ENCODE measurements around the gene CKS1B. TPM values are rescaled to one million over a fixed set of nuclear protein-coding genes. Genes with fewer than 3 reads are reported as not detected.

The CKS1B gene
- total RNA-seq, 1 experiment from 2014 or later, result 258 TPM

GRCh38 chr1:154951901-154952657 lies 22.4 kb upstream of the CKS1B start:
- DNase-seq (ENCODE audit: low spot score) (no peak), ATAC-seq (no peak)
- Mint-ChIP-seq H3K9me3 (no peaks in the 10 kb centered on the region), H3K4me3 (no peak overlapping the region), H3K4me1 (peaks cover 41% of the 10 kb centered on the region), H3K27me3 (ENCODE audit: low read depth) (no peaks in the 10 kb centered on the region), H3K27ac (no peak overlapping the region), H3K36me3 (no peaks in the 10 kb centered on the region)
- CTCF ChIA-PET, result interaction anchor here (0.7 to 2.3 kb wide), 3 partner anchors 41 to 93 kb away, joined by 3 to 7 read pairs (median 4); partner anchors contain the start of gene LENEP
- no peak for TF ChIP-seq ZNF396 (CRISPR knock-in tag; IDR thresholded peaks at IDR 0.05; ENCODE audit: borderline replicate concordance)
- no peak for TF ChIP-seq RELA (CRISPR knock-in tag; IDR thresholded peaks at IDR 0.05; ENCODE audit: borderline replicate concordance)
- no peak for TF ChIP-seq ZNF232 (CRISPR knock-in tag; IDR thresholded peaks at IDR 0.05)
- TF ChIP-seq NR3C1 (CRISPR knock-in tag; conservative IDR thresholded peaks at IDR 0.05; ENCODE audit: low read depth), result no peak
- no peak for TF ChIP-seq NFE2L1 (CRISPR knock-in tag; IDR thresholded peaks at IDR 0.05)
- TF ChIP-seq ZBTB21 (CRISPR knock-in tag; IDR thresholded peaks at IDR 0.05; ENCODE audit: borderline replicate concordance), result no peak
- no peak for TF ChIP-seq TP53 (CRISPR knock-in tag; IDR thresholded peaks at IDR 0.05)
- TF ChIP-seq, protein P1, sequence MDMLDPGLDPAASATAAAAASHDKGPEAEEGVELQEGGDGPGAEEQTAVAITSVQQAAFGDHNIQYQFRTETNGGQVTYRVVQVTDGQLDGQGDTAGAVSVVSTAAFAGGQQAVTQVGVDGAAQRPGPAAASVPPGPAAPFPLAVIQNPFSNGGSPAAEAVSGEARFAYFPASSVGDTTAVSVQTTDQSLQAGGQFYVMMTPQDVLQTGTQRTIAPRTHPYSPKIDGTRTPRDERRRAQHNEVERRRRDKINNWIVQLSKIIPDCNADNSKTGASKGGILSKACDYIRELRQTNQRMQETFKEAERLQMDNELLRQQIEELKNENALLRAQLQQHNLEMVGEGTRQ (CRISPR knock-in tag; IDR thresholded peaks at IDR 0.05), result no peak
- TF ChIP-seq EMX1 (CRISPR knock-in tag; IDR thresholded peaks at IDR 0.05), result no peak
- TF ChIP-seq SP1 (CRISPR knock-in tag; conservative IDR thresholded peaks at IDR 0.05), result no peak
- no peak for TF ChIP-seq PRRX2 (CRISPR knock-in tag; IDR thresholded peaks at IDR 0.05)
- TF ChIP-seq ZNF671 (CRISPR knock-in tag; IDR thresholded peaks at IDR 0.05), result no peak
- no peak for TF ChIP-seq NFATC4 (CRISPR knock-in tag; IDR thresholded peaks at IDR 0.05)
- TF ChIP-seq ZNF532 (CRISPR knock-in tag; IDR thresholded peaks at IDR 0.05; ENCODE audit: borderline replicate concordance), result no peak
- no peak for TF ChIP-seq ZNF423 (CRISPR knock-in tag; IDR thresholded peaks at IDR 0.05)
- no peak for TF ChIP-seq ESRRA (CRISPR knock-in tag; IDR thresholded peaks at IDR 0.05; ENCODE audit: borderline replicate concordance)
- POLR2A ChIA-PET, result interaction anchor here (0.6 to 1.4 kb wide), 2 partner anchors 19 to 143 kb away, joined by 3 to 5 read pairs; partner anchors contain the start of gene SHC1

DNA sequence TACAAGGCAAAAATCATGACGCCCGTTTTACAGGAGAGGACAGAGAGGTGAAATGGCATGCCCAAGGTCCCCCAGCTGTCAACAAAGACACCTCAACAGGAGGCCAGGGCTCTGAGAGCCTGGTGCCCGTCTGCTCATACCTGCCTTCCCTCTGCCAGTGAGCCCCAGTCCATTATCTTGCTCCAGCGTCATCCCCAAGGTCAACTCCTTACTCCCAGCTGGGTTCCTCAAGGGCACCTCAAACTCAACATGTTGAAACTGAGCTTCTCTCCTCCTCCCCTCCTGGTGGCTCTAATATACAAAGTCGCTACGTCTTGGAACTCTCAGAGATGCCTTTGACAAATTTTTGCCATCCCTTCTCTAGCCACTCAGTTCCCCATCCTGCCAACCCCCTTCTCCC lies 21.8 kb upstream of the CKS1B start:
- Mint-ChIP-seq H3K4me1 (peaks cover 47% of the 10 kb centered on the region), H3K27me3 (ENCODE audit: low read depth) (no peaks in the 10 kb centered on the region), H3K36me3 (no peaks in the 10 kb centered on the region), H3K4me3 (no peak overlapping the region), H3K27ac (0 out of 2 replicates have a peak overlapping the region, but pooled peaks have one; percentile 24), H3K9me3 (no peaks in the 10 kb centered on the region)
- no peak for TF ChIP-seq ZNF416 (CRISPR knock-in tag; IDR thresholded peaks at IDR 0.05)
- no peak for TF ChIP-seq IRF2 (CRISPR knock-in tag; IDR thresholded peaks at IDR 0.05; ENCODE audit: borderline replicate concordance, low read depth)
- no peak for TF ChIP-seq AFF4 (CRISPR knock-in tag; IDR thresholded peaks at IDR 0.05; ENCODE audit: borderline replicate concordance)
- TF ChIP-seq ZNF263 (CRISPR knock-in tag; IDR thresholded peaks at IDR 0.05; ENCODE audit: low read depth), result no peak
- TF ChIP-seq CREB1 (CRISPR knock-in tag; IDR thresholded peaks at IDR 0.05), result no peak
- no peak for TF ChIP-seq FOXK1 (CRISPR knock-in tag; IDR thresholded peaks at IDR 0.05)
- TF ChIP-seq ZNF671 (CRISPR knock-in tag; IDR thresholded peaks at IDR 0.05), result no peak
- TF ChIP-seq ATF2 (CRISPR knock-in tag; IDR thresholded peaks at IDR 0.05; ENCODE audit: borderline replicate concordance, low read depth), result no peak
- no peak for TF ChIP-seq E2F1 (CRISPR knock-in tag; IDR thresholded peaks at IDR 0.05)
- DNase-seq (ENCODE audit: low spot score) (no peak), ATAC-seq (no peak)
- POLR2A ChIA-PET, result interaction anchor here (0.6 to 1.4 kb wide), 2 partner anchors 18 to 143 kb away, joined by 3 to 5 read pairs; partner anchors contain the start of gene SHC1
- CTCF ChIA-PET, result interaction anchor here (0.7 to 2.3 kb wide), 4 partner anchors 32 to 92 kb away, joined by 3 to 7 read pairs (median 4); partner anchors contain the start of gene LENEP
